SK-N-SH (cell line): Measurements from ENCODE around the gene ZBTB46. TPM values are rescaled to one million over a fixed set of nuclear protein-coding genes. Genes with fewer than 3 reads are reported as not detected.

Experiments used
- CTCF ChIA-PET: fragments of 300-600, 350-600 bp; formaldehyde crosslinking; extraction: SDS; loops from one replicate; lab custom pipeline; 2021; lab: Yijun Ruan, JAX
- POLR2A ChIA-PET: fragments of 350-600 bp; sonication (Branson Sonifier 250); formaldehyde crosslinking; extraction: SDS; loops from one replicate; lab custom pipeline; 2020; ENCODE audit warnings: antibody characterized with exemption, inconsistent platforms; lab: Yijun Ruan, JAX
- DNase-seq: peaks from one replicate; pipeline ENCODE4 v3.0.0; 2012
- H2AFZ ChIP-seq: fragments of 200-600 bp; sonication (generic); 2 replicates; pipeline ENCODE4 v1.8.1; 2016; ENCODE audit warnings: antibody characterized with exemption, mild to moderate bottlenecking, low read depth
- H3F3A ChIP-seq: fragments of 200-600 bp; sonication (generic); replicated peaks from 2 replicates; pipeline ENCODE3; 2016; ENCODE audit warnings: antibody characterized with exemption, mild to moderate bottlenecking; ENCODE audit not compliant: insufficient read depth
- H3K27ac ChIP-seq, 2 experiments: fragments of 200-500 bp in 1 of 2; fragments of 200-600 bp in 1 of 2; sonication (Bioruptor generic) in 1 of 2; sonication (generic), shearing (Covaris generic) in 1 of 2; 2 replicates each; pipeline versions ENCODE4 v1.5.1 to v1.6.1; 2014 to 2016; ENCODE audit warnings: low read depth in 2 of 2, inconsistent platforms in 1 of 2, low read length in 1 of 2, mild to moderate bottlenecking in 1 of 2, mixed read lengths in 1 of 2
- H3K27me3 ChIP-seq: fragments of 200-600 bp; sonication (generic), shearing (Covaris generic); 2 replicates; pipeline ENCODE4 v1.6.1; 2016; ENCODE audit warnings: mixed run types; ENCODE audit not compliant: insufficient read depth
- H3K36me3 ChIP-seq, 2 experiments: fragments of 200-500 bp in 1 of 2; fragments of 200-600 bp in 1 of 2; sonication (Bioruptor generic) in 1 of 2; sonication (generic) in 1 of 2; replicated peaks in 1 of 2; 2 replicates each; pipeline versions ENCODE3 to v1.5.1; 2014 to 2016; ENCODE audit warnings: low read length in 1 of 2, mild to moderate bottlenecking in 1 of 2; ENCODE audit not compliant: insufficient read depth in 2 of 2, control insufficient read depth in 1 of 2
- H3K4me1 ChIP-seq, 2 experiments: fragments of 200-500 bp in 1 of 2; fragments of 200-600 bp in 1 of 2; sonication (Bioruptor generic) in 1 of 2; sonication (generic), shearing (Covaris generic) in 1 of 2; 2 replicates each; pipeline versions ENCODE4 v1.5.1 to v1.6.1; 2014 to 2016; ENCODE audit warnings: low read depth in 1 of 2, low read length in 1 of 2, mixed run types in 1 of 2; ENCODE audit not compliant: insufficient read depth in 2 of 2, control insufficient read depth in 1 of 2
- H3K4me2 ChIP-seq: fragments of 200-600 bp; sonication (generic), shearing (Covaris generic); 2 replicates; pipeline ENCODE4 v1.6.1; 2017; ENCODE audit warnings: mixed run types
- H3K4me3 ChIP-seq, 2 experiments: fragments of 200-500 bp in 1 of 2; fragments of 200-600 bp in 1 of 2; sonication (Bioruptor generic) in 1 of 2; sonication (generic), shearing (Covaris generic) in 1 of 2; 2 replicates each; pipeline versions ENCODE4 v1.5.1 to v1.8.1; 2014 to 2016; ENCODE audit warnings: low read depth in 2 of 2, inconsistent platforms in 1 of 2, low read length in 1 of 2, mild to moderate bottlenecking in 1 of 2, mixed read lengths in 1 of 2, moderate library complexity in 1 of 2
- H3K79me2 ChIP-seq: fragments of 200-600 bp; sonication (generic); 2 replicates; pipeline ENCODE4 v1.8.1; 2017; ENCODE audit warnings: mild to moderate bottlenecking; ENCODE audit not compliant: insufficient read depth
- H3K9ac ChIP-seq: fragments of 200-600 bp; sonication (generic); 2 replicates; pipeline ENCODE4 v1.6.1; 2017; ENCODE audit warnings: mixed run types
- H3K9me2 ChIP-seq: fragments of 200-600 bp; sonication (generic); 2 replicates; pipeline ENCODE4 v1.6.1; 2017; ENCODE audit warnings: mixed run types
- H3K9me3 ChIP-seq: fragments of 200-600 bp; sonication (generic); 2 replicates; pipeline ENCODE4 v1.6.1; 2017; ENCODE audit warnings: mixed run types, mild to moderate bottlenecking, moderate library complexity
- H4K20me1 ChIP-seq: fragments of 200-600 bp; sonication (generic); 2 replicates; pipeline ENCODE4 v1.6.1; 2017; ENCODE audit warnings: mild to moderate bottlenecking, mixed run types; ENCODE audit not compliant: insufficient read depth
- CHD2 ChIP-seq: fragments of 150-350 bp; IDR thresholded peaks from 2 replicates; pipeline ENCODE4 v1.6.1; 2018; ENCODE audit warnings: low read length; ENCODE audit not compliant: partially characterized antibody
- ELF1 ChIP-seq: IDR thresholded peaks from 2 replicates; pipeline ENCODE4 v1.4.0; 2012
- JUND ChIP-seq: IDR thresholded peaks from 2 replicates; pipeline ENCODE4 v1.4.0; 2012
- MXI1 ChIP-seq: IDR thresholded peaks from 2 replicates; pipeline ENCODE4 v1.6.1; 2012; ENCODE audit warnings: mild to moderate bottlenecking, low read depth, low read length, improper control_type of control experiment
- NFIC ChIP-seq: IDR thresholded peaks from 2 replicates; pipeline ENCODE4 v1.4.0; 2012; ENCODE audit warnings: borderline replicate concordance
- NRF1 ChIP-seq: IDR thresholded peaks from 2 replicates; pipeline ENCODE4 v1.6.1; 2012; ENCODE audit warnings: low read depth, mild to moderate bottlenecking, low read length
- RAD21 ChIP-seq: IDR thresholded peaks from 2 replicates; pipeline ENCODE4 v1.6.1; 2012; ENCODE audit warnings: mild to moderate bottlenecking, low read length
- RCOR1 ChIP-seq: fragments of 150-350 bp; IDR thresholded peaks from 2 replicates; pipeline ENCODE4 v1.6.1; 2017; ENCODE audit warnings: antibody characterized with exemption, low read length
- RFX5 ChIP-seq: IDR thresholded peaks from 2 replicates; pipeline ENCODE4 v1.6.1; 2012; ENCODE audit warnings: mild to moderate bottlenecking, improper control_type of control experiment, low read length
- SIN3A ChIP-seq: IDR thresholded peaks from 2 replicates; pipeline ENCODE4 v1.6.1; 2012; ENCODE audit warnings: low read depth, mild to moderate bottlenecking, low read length, moderate library complexity, borderline replicate concordance
- TAF1 ChIP-seq: IDR thresholded peaks from 2 replicates; pipeline ENCODE4 v1.6.1; 2012; ENCODE audit warnings: low read depth, mild to moderate bottlenecking, low read length, moderate library complexity, borderline replicate concordance
- YY1 ChIP-seq: IDR thresholded peaks from 2 replicates; pipeline ENCODE4 v1.4.0; 2012; ENCODE audit warnings: low read depth, mild to moderate bottlenecking
- WGBS: methylation state at CpG from one replicate; pipeline ENCODE4 v1.1.6; 2017; ENCODE audit warnings: low lambda C conversion rate; 5-methylcytosine and 5-hydroxymethylcytosine counted together
- polyA plus RNA-seq, 3 experiments: library from polyadenylated mRNA; depleted of rRNA; stranded (reverse); fragments of >200 nt; gene quantifications; 2 replicates each; pipeline ENCODE4 v1.2.3, GENCODE V29; 2012
- TF ChIP-seq, protein P1 (sequence below): IDR thresholded peaks from 2 replicates; pipeline ENCODE4 v1.4.0; 2012; ENCODE audit warnings: low read depth
- TF ChIP-seq, protein P2 (sequence below): fragments of 150-350 bp; IDR thresholded peaks from 2 replicates; pipeline ENCODE4 v1.6.1; 2017; ENCODE audit warnings: antibody characterized with exemption, low read length, low read depth, borderline replicate concordance
- TF ChIP-seq, protein P3 (sequence below): fragments of 200-600 bp; sonication (generic); IDR thresholded peaks from 2 replicates; pipeline ENCODE4 v1.6.1; 2017; ENCODE audit warnings: antibody characterized with exemption, mild to moderate bottlenecking, moderate library complexity
- TF ChIP-seq, protein P4 (sequence below): fragments of 150-350 bp; IDR thresholded peaks from 2 replicates; pipeline ENCODE4 v1.6.1; 2016; ENCODE audit warnings: mild to moderate bottlenecking, low read depth, low read length
- TF ChIP-seq, protein P5 (sequence below): IDR thresholded peaks from 2 replicates; pipeline ENCODE4 v1.4.0; 2012; ENCODE audit warnings: low read depth, borderline replicate concordance
- TF ChIP-seq, protein P6 (sequence below): IDR thresholded peaks from 2 replicates; pipeline ENCODE4 v1.4.0; 2012; ENCODE audit warnings: low read depth, borderline replicate concordance

ZBTB46 gene
- polyA plus RNA-seq, 1 of the 3 experiments (the other 2 are of a cell fraction), result 0.15 TPM

DNA sequence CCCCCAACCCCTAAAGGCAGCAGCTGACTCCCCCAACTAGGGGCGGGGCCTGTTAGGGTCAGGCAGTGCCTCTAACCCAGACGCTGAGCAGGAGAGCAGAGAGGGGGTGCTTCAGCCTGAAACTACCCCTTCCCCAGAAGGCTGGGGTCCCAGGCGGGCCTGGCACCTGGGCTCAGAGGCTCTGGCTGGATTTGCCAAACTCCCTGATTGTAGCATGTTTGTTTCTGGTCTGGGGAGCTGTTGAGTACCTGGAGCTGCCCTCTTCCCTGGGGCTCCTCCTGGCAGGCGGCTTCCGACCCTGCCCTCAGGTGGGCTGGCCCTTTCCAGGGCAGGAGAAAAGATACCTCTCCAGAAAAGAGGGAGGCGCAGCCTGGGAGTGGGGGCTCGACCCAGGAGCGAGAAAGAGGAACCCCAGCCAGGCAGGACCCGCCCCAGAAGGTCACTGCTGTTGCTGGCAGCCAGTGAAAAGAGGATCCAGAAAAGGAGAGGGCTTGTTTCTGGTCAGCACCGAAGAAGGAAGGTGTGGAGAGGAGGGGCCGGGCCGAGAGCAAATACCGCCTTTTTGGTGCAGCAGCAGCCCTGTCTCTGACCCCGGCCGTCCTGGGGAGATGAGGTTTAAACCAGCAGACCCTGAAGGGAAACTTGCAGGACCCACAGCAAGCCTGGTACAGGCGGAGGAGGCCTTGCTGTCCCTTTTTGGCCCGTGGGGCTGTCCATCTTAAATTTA lies 29.4 kb upstream of the ZBTB46 start:
- Histone ChIP-seq H3K9ac (no peak overlapping the region), H3K79me2 (peaks cover 19% of the 10 kb centered on the region), H3K4me3 (no peak overlapping the region), H3K4me1 (peaks cover 0 to 43% of the 10 kb centered on the region in 2 experiments; a peak in 1 of 4 replicates), H3K27me3 (no peaks in the 10 kb centered on the region), H3K36me3 (peaks cover 0 to 13% of the 10 kb centered on the region in 2 experiments), H3K9me2 (no peaks in the 10 kb centered on the region), H3K27ac (no peak overlapping the region), H2AFZ (no peak overlapping the region), H3K4me2 (no peak overlapping the region), H3K9me3 (no peaks in the 10 kb centered on the region), H3F3A (peaks cover 3% of the 10 kb centered on the region), H4K20me1 (no peaks in the 10 kb centered on the region)
- ChIA-PET CTCF (interaction anchor here (0.6 to 2.5 kb wide), 3 partner anchors 74 to 323 kb away, joined by 4 to 12 read pairs (median 5); no protein-coding TSS in a partner anchor), POLR2A (no interaction called here)
- WGBS, result 86% methylated on average over 14 of the region's 17 CpGs
- no peak for TF ChIP-seq RAD21
- no peak for TF ChIP-seq ELF1
- no peak for TF ChIP-seq TAF1
- TF ChIP-seq NFIC, result no peak
- TF ChIP-seq RFX5, result no peak
- no peak for TF ChIP-seq RCOR1
- TF ChIP-seq, protein P1, sequence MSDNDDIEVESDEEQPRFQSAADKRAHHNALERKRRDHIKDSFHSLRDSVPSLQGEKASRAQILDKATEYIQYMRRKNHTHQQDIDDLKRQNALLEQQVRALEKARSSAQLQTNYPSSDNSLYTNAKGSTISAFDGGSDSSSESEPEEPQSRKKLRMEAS, result no peak
- TF ChIP-seq YY1, result no peak
- TF ChIP-seq CHD2, result no peak
- no peak for TF ChIP-seq NRF1
- no peak for TF ChIP-seq MXI1
- TF ChIP-seq, protein P2, sequence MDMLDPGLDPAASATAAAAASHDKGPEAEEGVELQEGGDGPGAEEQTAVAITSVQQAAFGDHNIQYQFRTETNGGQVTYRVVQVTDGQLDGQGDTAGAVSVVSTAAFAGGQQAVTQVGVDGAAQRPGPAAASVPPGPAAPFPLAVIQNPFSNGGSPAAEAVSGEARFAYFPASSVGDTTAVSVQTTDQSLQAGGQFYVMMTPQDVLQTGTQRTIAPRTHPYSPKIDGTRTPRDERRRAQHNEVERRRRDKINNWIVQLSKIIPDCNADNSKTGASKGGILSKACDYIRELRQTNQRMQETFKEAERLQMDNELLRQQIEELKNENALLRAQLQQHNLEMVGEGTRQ, result no peak
- TF ChIP-seq, protein P3, sequence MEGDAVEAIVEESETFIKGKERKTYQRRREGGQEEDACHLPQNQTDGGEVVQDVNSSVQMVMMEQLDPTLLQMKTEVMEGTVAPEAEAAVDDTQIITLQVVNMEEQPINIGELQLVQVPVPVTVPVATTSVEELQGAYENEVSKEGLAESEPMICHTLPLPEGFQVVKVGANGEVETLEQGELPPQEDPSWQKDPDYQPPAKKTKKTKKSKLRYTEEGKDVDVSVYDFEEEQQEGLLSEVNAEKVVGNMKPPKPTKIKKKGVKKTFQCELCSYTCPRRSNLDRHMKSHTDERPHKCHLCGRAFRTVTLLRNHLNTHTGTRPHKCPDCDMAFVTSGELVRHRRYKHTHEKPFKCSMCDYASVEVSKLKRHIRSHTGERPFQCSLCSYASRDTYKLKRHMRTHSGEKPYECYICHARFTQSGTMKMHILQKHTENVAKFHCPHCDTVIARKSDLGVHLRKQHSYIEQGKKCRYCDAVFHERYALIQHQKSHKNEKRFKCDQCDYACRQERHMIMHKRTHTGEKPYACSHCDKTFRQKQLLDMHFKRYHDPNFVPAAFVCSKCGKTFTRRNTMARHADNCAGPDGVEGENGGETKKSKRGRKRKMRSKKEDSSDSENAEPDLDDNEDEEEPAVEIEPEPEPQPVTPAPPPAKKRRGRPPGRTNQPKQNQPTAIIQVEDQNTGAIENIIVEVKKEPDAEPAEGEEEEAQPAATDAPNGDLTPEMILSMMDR, result no peak
- TF ChIP-seq, protein P4, sequence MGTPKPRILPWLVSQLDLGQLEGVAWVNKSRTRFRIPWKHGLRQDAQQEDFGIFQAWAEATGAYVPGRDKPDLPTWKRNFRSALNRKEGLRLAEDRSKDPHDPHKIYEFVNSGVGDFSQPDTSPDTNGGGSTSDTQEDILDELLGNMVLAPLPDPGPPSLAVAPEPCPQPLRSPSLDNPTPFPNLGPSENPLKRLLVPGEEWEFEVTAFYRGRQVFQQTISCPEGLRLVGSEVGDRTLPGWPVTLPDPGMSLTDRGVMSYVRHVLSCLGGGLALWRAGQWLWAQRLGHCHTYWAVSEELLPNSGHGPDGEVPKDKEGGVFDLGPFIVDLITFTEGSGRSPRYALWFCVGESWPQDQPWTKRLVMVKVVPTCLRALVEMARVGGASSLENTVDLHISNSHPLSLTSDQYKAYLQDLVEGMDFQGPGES, result no peak
- TF ChIP-seq SIN3A, result no peak
- TF ChIP-seq, protein P5, sequence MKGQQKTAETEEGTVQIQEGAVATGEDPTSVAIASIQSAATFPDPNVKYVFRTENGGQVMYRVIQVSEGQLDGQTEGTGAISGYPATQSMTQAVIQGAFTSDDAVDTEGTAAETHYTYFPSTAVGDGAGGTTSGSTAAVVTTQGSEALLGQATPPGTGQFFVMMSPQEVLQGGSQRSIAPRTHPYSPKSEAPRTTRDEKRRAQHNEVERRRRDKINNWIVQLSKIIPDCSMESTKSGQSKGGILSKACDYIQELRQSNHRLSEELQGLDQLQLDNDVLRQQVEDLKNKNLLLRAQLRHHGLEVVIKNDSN, result no peak
- TF ChIP-seq, protein P6, sequence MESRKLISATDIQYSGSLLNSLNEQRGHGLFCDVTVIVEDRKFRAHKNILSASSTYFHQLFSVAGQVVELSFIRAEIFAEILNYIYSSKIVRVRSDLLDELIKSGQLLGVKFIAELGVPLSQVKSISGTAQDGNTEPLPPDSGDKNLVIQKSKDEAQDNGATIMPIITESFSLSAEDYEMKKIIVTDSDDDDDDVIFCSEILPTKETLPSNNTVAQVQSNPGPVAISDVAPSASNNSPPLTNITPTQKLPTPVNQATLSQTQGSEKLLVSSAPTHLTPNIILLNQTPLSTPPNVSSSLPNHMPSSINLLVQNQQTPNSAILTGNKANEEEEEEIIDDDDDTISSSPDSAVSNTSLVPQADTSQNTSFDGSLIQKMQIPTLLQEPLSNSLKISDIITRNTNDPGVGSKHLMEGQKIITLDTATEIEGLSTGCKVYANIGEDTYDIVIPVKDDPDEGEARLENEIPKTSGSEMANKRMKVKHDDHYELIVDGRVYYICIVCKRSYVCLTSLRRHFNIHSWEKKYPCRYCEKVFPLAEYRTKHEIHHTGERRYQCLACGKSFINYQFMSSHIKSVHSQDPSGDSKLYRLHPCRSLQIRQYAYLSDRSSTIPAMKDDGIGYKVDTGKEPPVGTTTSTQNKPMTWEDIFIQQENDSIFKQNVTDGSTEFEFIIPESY, result no peak
- no peak for TF ChIP-seq JUND
- DNase-seq, result no peak
